Fibroblast of lung (primary cell): ENCODE measurements around the gene NEUROD2. TPM values are rescaled to one million over a fixed set of nuclear protein-coding genes. Genes with fewer than 3 reads are reported as not detected.

Experiments
- DNase-seq, 2 donors: peaks; one replicate each; pipeline versions ENCODE4 v3.0.0 to v3.0.0-alpha.2; 2010; ENCODE audit warnings: low read depth in 2 of 2
- H2AFZ ChIP-seq: 2 replicates; pipeline ENCODE4 v1.5.1; 2012; ENCODE audit warnings: low read length, control low read depth, inconsistent platforms
- H3K27ac ChIP-seq: 2 replicates; pipeline ENCODE4 v1.5.1; 2011; ENCODE audit warnings: low read length, control low read depth; ENCODE audit not compliant: insufficient read depth
- H3K27me3 ChIP-seq: 2 replicates; pipeline ENCODE4 v1.5.1; 2011; ENCODE audit warnings: mild to moderate bottlenecking, low read length; ENCODE audit not compliant: control insufficient read depth, insufficient read depth
- H3K36me3 ChIP-seq: 2 replicates; pipeline ENCODE4 v1.5.1; 2011; ENCODE audit warnings: low read length; ENCODE audit not compliant: control insufficient read depth, insufficient read depth
- H3K4me1 ChIP-seq: 2 replicates; pipeline ENCODE4 v1.5.1; 2011; ENCODE audit warnings: low read length; ENCODE audit not compliant: control insufficient read depth, insufficient read depth; ENCODE audit errors: extremely low read depth
- H3K4me2 ChIP-seq: 2 replicates; pipeline ENCODE4 v1.5.1; 2011; ENCODE audit warnings: low read length, control low read depth; ENCODE audit not compliant: insufficient read depth; ENCODE audit errors: extremely low read depth
- H3K4me3 ChIP-seq, 4 experiments: fragments of 200-600 bp in 1 of 4; sonication (generic) in 1 of 4; replicated peaks in 1 of 4; 2 replicates each; pipeline ENCODE4 v1.5.1; 2011 to 2016; ENCODE audit warnings: low read length in 4 of 4, low read depth in 3 of 4, mild to moderate bottlenecking in 3 of 4, control low read depth in 2 of 4, inconsistent platforms in 1 of 4, mixed read lengths in 1 of 4; ENCODE audit not compliant: insufficient read depth in 1 of 4; ENCODE audit errors: control extremely low read depth in 1 of 4
- H3K79me2 ChIP-seq: 2 replicates; pipeline ENCODE4 v1.5.1; 2012; ENCODE audit warnings: mild to moderate bottlenecking, low read length, inconsistent platforms; ENCODE audit not compliant: control insufficient read depth, insufficient read depth
- H3K9ac ChIP-seq: 2 replicates; pipeline ENCODE4 v1.5.1; 2011; ENCODE audit warnings: mild to moderate bottlenecking, low read length, control low read depth; ENCODE audit not compliant: insufficient read depth
- H3K9me3 ChIP-seq: 2 replicates; pipeline ENCODE4 v1.5.1; 2012; ENCODE audit warnings: low read depth, low read length; ENCODE audit not compliant: control insufficient read depth, insufficient read depth
- H4K20me1 ChIP-seq: 2 replicates; pipeline ENCODE4 v1.5.1; 2011; ENCODE audit warnings: low read length; ENCODE audit not compliant: control insufficient read depth, insufficient read depth; ENCODE audit errors: extremely low read depth
- CTCF ChIP-seq, 2 donors: IDR thresholded peaks in 1 of 2; conservative IDR thresholded peaks in 1 of 2; 1 replicate in 1 of 2; 2 replicates in 1 of 2; pipeline ENCODE4 v1.5.1; 2011 to 2012; ENCODE audit warnings: low read length in 2 of 2, control low read depth in 1 of 2, inconsistent platforms in 1 of 2, low read depth in 1 of 2, mild to moderate bottlenecking in 1 of 2
- EZH2 ChIP-seq: IDR thresholded peaks from 2 replicates; pipeline ENCODE4 v1.5.1; 2012; ENCODE audit warnings: low read length, control low read depth, mild to moderate bottlenecking; ENCODE audit errors: missing control alignments
- polyA minus RNA-seq: library from RNA; depleted of rRNA, polyadenylated mRNA; stranded (reverse); fragments of >200 nt; gene quantifications from 2 replicates; pipeline ENCODE4 v1.2.3, GENCODE V29; 2011; ENCODE audit warnings: low replicate concordance
- polyA plus RNA-seq, 2 donors: library from polyadenylated mRNA; depleted of rRNA in 1 of 2; stranded (reverse) in 1 of 2; unstranded in 1 of 2; fragments of >200 nt; gene quantifications; 2 replicates each; pipeline ENCODE4 v1.2.1, GENCODE V29; 2011 to 2012; ENCODE audit warnings: missing spikeins in 1 of 2
- total RNA-seq: library from RNA; depleted of rRNA; stranded (reverse); fragments of >200 nt; gene quantifications from 2 replicates; pipeline ENCODE4 v1.2.1, GENCODE V29; 2014

NEUROD2 gene
- not detected in 2 replicates for total RNA-seq
- not detected in 2 replicates for polyA plus RNA-seq
- not detected in 2 replicates for polyA plus RNA-seq (2012)
- polyA minus RNA-seq, result not detected in 2 replicates

GRCh38 chr17:39607851-39608130 lies at the start of gene NEUROD2:
TSS of gene NEUROD2 (minus strand) at chr17:39607920. CDS start at chr17:39606599, 1,321 bp downstream.
- no peaks in the 10 kb centered on the region for H4K20me1 ChIP-seq
- H3K27ac ChIP-seq, result no peak within 1 kb of the TSS
- no peak for DNase-seq
- H3K9ac ChIP-seq, result no peak within 1 kb of the TSS
- H3K27me3 ChIP-seq, result peaks cover 53% of the 10 kb centered on the region
- H3K4me3 ChIP-seq, result no peak within 1 kb of the TSS
- H3K9me3 ChIP-seq, result no peaks in the 10 kb centered on the region
- no peaks in the 10 kb centered on the region for H3K79me2 ChIP-seq
- H2AFZ ChIP-seq, result no peak within 1 kb of the TSS
- no peaks in the 10 kb centered on the region for H3K36me3 ChIP-seq
- no peak within 1 kb of the TSS for H3K4me2 ChIP-seq
- H3K4me1 ChIP-seq, result no peaks in the 10 kb centered on the region
- TF ChIP-seq CTCF (conservative IDR thresholded peaks at IDR 0.05 in 1 of 2, IDR thresholded peaks at IDR 0.05 in 1 of 2; ENCODE audit: low read depth in 1 of 2, low read length in 2 of 2) (no peak), EZH2 (peak; percentile 4)

GRCh38 chr17:39655105-39655504 lies 47.4 kb upstream of the NEUROD2 start:
- Histone ChIP-seq H4K20me1 (no peaks in the 10 kb centered on the region), H3K9me3 (no peaks in the 10 kb centered on the region), H3K4me2 (no peak overlapping the region), H3K79me2 (no peaks in the 10 kb centered on the region), H3K27me3 (no peaks in the 10 kb centered on the region), H2AFZ (no peak overlapping the region), H3K4me1 (no peaks in the 10 kb centered on the region), H3K4me3 (no peak overlapping the region), H3K36me3 (no peaks in the 10 kb centered on the region), H3K27ac (no peak overlapping the region), H3K9ac (no peak overlapping the region)
- TF ChIP-seq EZH2, result no peak
- TF ChIP-seq CTCF (conservative IDR thresholded peaks at IDR 0.05 in 1 of 2, IDR thresholded peaks at IDR 0.05 in 1 of 2; ENCODE audit: low read depth in 1 of 2, low read length in 2 of 2), result no peak
- no peak for DNase-seq

DNA sequence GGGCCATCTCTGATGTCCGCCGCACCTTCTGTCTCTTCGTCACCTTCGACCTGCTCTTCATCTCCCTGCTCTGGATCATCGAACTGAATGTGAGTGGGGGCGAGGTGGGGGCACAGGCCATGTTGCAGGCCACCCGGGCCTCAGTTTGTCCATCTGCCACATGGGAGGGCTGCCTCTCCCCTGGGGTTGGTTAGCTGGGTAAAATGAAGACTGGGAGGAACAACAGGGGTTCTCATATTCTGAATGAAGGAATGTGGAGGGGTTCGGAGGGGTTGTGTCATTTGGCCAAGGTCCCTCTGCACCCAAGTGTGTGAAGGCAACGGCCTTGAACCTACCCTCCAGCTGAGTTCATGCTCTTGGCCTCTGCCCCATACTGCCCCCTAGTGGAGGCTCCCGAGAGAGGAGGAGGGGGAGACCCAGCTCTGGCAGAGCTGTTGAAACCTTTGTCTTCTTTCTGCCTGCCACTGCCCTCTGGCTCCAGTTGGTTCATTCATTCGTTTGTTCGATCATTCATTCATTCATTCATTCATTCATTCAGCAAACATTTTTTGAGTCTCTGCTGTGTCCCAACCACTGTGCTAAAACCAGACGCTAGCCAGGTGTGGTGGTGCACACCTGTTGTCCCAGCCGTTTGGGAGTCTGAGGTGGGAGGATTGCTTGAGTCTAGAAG lies 46.1 kb upstream of the NEUROD2 start:
- peak in 1 of 2 donors; percentile 37 for DNase-seq
- no peak overlapping the region for H3K4me3 ChIP-seq
- H4K20me1 ChIP-seq, result no peaks in the 10 kb centered on the region
- H3K4me1 ChIP-seq, result no peaks in the 10 kb centered on the region
- H3K4me2 ChIP-seq, result no peak overlapping the region
- no peak overlapping the region for H2AFZ ChIP-seq
- no peaks in the 10 kb centered on the region for H3K79me2 ChIP-seq
- H3K36me3 ChIP-seq, result no peaks in the 10 kb centered on the region
- TF ChIP-seq EZH2 (no peak), CTCF (conservative IDR thresholded peaks at IDR 0.05 in 1 of 2, IDR thresholded peaks at IDR 0.05 in 1 of 2; ENCODE audit: low read depth in 1 of 2, low read length in 2 of 2) (peak; percentile 79 to 88)
- H3K9me3 ChIP-seq, result no peaks in the 10 kb centered on the region
- no peak overlapping the region for H3K27ac ChIP-seq
- no peaks in the 10 kb centered on the region for H3K27me3 ChIP-seq
- no peak overlapping the region for H3K9ac ChIP-seq
